Hepatocyte (in vitro differentiated cells): ENCODE data around the gene F12. TPM values are rescaled to one million over a fixed set of nuclear protein-coding genes. Genes with fewer than 3 reads are reported as not detected.
"Not testable (repeated sequence)": the region's sequence is repeated elsewhere in the genome, so short reads cannot be mapped to it uniquely, and the experiment has no call there.

Experiments
- DNase-seq: peaks from one replicate; pipeline ENCODE4 v3.0.0-alpha.2; 2016; ENCODE audit warnings: low spot score
- H2AFZ ChIP-seq: fragments of 200-600 bp; sonication (generic); 2 replicates; pipeline ENCODE4 v1.6.0; 2016; ENCODE audit warnings: antibody characterized with exemption, mild to moderate bottlenecking
- H3K27ac ChIP-seq: fragments of 200-600 bp; sonication (generic); 2 replicates; pipeline ENCODE4 v1.5.1; 2016; ENCODE audit warnings: mild to moderate bottlenecking
- H3K27me3 ChIP-seq: fragments of 200-600 bp; sonication (generic); 2 replicates; pipeline ENCODE4 v1.6.1; 2016
- H3K36me3 ChIP-seq: fragments of 200-600 bp; sonication (generic); replicated peaks from 2 replicates; pipeline ENCODE4 v1.5.1; 2016; ENCODE audit warnings: low read depth; ENCODE audit not compliant: insufficient read depth
- H3K4me1 ChIP-seq: fragments of 200-600 bp; sonication (generic); 2 replicates; pipeline ENCODE4 v1.5.1; 2016; ENCODE audit warnings: mild to moderate bottlenecking, moderate library complexity; ENCODE audit not compliant: insufficient read depth
- H3K4me2 ChIP-seq: fragments of 200-600 bp; sonication (generic); 2 replicates; pipeline ENCODE4 v1.6.0; 2016
- H3K4me3 ChIP-seq: fragments of 200-600 bp; sonication (generic); 2 replicates; pipeline ENCODE4 v1.5.1; 2016; ENCODE audit warnings: mild to moderate bottlenecking
- H3K79me2 ChIP-seq: fragments of 200-600 bp; sonication (generic); 2 replicates; pipeline ENCODE4 v1.6.0; 2017; ENCODE audit warnings: mild to moderate bottlenecking
- H3K9me2 ChIP-seq: fragments of 200-600 bp; sonication (generic); replicated peaks from 2 replicates; pipeline ENCODE4 v1.6.0; 2017; ENCODE audit warnings: mild to moderate bottlenecking; ENCODE audit not compliant: insufficient read depth
- H3K9me3 ChIP-seq: fragments of 200-600 bp; sonication (generic); 2 replicates; pipeline ENCODE4 v1.5.1; 2016; ENCODE audit warnings: low read depth, mild to moderate bottlenecking
- H4K20me1 ChIP-seq: fragments of 200-600 bp; sonication (generic); 2 replicates; pipeline ENCODE4 v1.6.0; 2016; ENCODE audit warnings: mild to moderate bottlenecking; ENCODE audit not compliant: insufficient read depth, poor library complexity, severe bottlenecking
- EZH2 ChIP-seq: fragments of 200-600 bp; sonication (generic); IDR thresholded peaks from 2 replicates; pipeline ENCODE4 v1.6.1; 2016; ENCODE audit warnings: antibody characterized with exemption, mild to moderate bottlenecking, borderline replicate concordance
- EZH2phosphoT487 ChIP-seq: fragments of 200-600 bp; sonication (generic); IDR thresholded peaks from one replicate; pipeline ENCODE4 v1.6.1; 2018; ENCODE audit warnings: antibody characterized with exemption, mild to moderate bottlenecking, low read depth, moderate library complexity; ENCODE audit not compliant: unreplicated experiment, severe bottlenecking
- WGBS: methylation state at CpG from one replicate; pipeline ENCODE4 v1.1.6; 2016; ENCODE audit warnings: low lambda C conversion rate; ENCODE audit errors: missing lambda C conversion rate; 5-methylcytosine and 5-hydroxymethylcytosine counted together
- polyA plus RNA-seq: library from polyadenylated mRNA; unstranded; fragments of >200 nt; fragmentation: Nextera tagmentation; extraction: Ambion mirVana; gene quantifications from 2 replicates; pipeline ENCODE4 v1.2.1, GENCODE V29; 2016
- total RNA-seq: library from RNA; depleted of rRNA; stranded (reverse); fragments of >200 nt; gene quantifications from 2 replicates; pipeline ENCODE4 v1.2.3, GENCODE V29; 2014
- TF ChIP-seq, protein P1 (sequence below): fragments of 200-600 bp; sonication (generic); IDR thresholded peaks from 2 replicates; pipeline ENCODE4 v1.5.1; 2016; ENCODE audit warnings: antibody characterized with exemption, mild to moderate bottlenecking; ENCODE audit not compliant: poor library complexity

Gene F12
- total and polyA plus RNA-seq, 2 experiments from 2014 or later = 18.2 to 46.6 TPM

DNA sequence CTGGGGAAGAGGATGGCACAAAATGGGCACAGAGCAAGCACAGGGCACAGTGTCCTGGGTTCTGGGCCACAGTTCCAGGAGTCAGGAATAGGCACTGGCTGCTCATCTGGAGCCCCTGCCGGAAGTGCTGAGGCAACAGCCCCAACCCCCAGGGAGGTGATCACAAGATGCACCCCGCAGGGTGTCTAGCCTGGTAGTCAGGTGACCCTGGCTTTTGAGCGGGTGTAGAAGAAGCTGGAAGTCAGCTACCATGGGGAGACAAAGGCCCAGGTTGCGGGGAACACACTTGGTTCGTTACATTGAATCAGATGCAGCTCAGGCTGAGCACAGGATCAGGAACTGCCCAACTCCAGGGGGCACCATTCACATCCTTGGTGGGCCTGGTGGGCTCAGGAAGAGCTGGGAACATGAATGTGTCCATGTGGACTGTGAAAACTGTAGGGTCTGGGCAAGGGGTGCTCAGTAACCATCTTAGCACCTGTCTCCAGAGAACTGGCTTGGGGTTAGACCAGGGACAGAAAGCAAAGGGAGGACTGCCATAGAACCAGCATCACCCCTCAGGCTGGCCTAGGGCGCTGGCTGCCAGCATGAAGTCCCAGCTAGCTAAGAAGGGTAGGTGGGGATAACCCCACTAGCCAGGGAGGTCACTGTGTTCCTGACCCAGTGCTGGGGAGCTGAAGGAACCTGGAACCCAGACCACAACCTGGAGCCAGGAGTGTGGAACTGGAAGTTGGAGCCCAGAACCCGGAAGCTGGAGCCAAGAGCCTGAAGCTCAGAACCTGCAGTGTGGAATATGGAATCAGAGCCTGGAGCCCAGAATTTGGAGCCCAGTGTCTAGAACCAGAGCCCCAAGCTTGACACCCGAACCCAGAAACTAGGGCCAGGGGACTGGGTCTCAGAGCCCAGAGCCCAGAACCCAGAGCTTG is 31.2 kb downstream of the F12 start:
- no peak for DNase-seq
- Histone ChIP-seq H4K20me1 (no peaks in the 10 kb centered on the region), H3K4me1 (peaks cover 13% of the 10 kb centered on the region), H2AFZ (no peak overlapping the region), H3K36me3 (no peaks in the 10 kb centered on the region), H3K4me3 (no peak overlapping the region), H3K79me2 (no peaks in the 10 kb centered on the region), H3K27ac (peak overlapping the region; percentile 88), H3K4me2 (peak overlapping the region; percentile 41), H3K9me3 (no peaks in the 10 kb centered on the region), H3K9me2 (no peaks in the 10 kb centered on the region), H3K27me3 (no peaks in the 10 kb centered on the region)
- TF ChIP-seq EZH2 (no peak), EZH2phosphoT487 (no peak)
- TF ChIP-seq, protein P1, sequence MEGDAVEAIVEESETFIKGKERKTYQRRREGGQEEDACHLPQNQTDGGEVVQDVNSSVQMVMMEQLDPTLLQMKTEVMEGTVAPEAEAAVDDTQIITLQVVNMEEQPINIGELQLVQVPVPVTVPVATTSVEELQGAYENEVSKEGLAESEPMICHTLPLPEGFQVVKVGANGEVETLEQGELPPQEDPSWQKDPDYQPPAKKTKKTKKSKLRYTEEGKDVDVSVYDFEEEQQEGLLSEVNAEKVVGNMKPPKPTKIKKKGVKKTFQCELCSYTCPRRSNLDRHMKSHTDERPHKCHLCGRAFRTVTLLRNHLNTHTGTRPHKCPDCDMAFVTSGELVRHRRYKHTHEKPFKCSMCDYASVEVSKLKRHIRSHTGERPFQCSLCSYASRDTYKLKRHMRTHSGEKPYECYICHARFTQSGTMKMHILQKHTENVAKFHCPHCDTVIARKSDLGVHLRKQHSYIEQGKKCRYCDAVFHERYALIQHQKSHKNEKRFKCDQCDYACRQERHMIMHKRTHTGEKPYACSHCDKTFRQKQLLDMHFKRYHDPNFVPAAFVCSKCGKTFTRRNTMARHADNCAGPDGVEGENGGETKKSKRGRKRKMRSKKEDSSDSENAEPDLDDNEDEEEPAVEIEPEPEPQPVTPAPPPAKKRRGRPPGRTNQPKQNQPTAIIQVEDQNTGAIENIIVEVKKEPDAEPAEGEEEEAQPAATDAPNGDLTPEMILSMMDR = no peak
- WGBS = 86% methylated on average over 8 of the region's 8 CpGs

GRCh38 chr5:177376107-177376506 is 33.3 kb downstream of the F12 start:
- H2AFZ ChIP-seq = no peak overlapping the region
- no peak overlapping the region for H3K4me3 ChIP-seq
- no peaks in the 10 kb centered on the region for H3K36me3 ChIP-seq
- H3K27me3 ChIP-seq = no peaks in the 10 kb centered on the region
- DNase-seq = no peak
- H3K79me2 ChIP-seq = peaks cover 5% of the 10 kb centered on the region
- H3K4me1 ChIP-seq = peaks cover 13% of the 10 kb centered on the region
- H4K20me1 ChIP-seq = no peaks in the 10 kb centered on the region
- no peaks in the 10 kb centered on the region for H3K9me2 ChIP-seq
- H3K27ac ChIP-seq = no peak overlapping the region
- H3K4me2 ChIP-seq = no peak overlapping the region
- no peak for TF ChIP-seq EZH2phosphoT487
- TF ChIP-seq, protein P1 = no peak
- TF ChIP-seq EZH2 = no peak
- WGBS = 79% methylated on average over 11 of the region's 11 CpGs
- H3K9me3 ChIP-seq = no peaks in the 10 kb centered on the region

DNA sequence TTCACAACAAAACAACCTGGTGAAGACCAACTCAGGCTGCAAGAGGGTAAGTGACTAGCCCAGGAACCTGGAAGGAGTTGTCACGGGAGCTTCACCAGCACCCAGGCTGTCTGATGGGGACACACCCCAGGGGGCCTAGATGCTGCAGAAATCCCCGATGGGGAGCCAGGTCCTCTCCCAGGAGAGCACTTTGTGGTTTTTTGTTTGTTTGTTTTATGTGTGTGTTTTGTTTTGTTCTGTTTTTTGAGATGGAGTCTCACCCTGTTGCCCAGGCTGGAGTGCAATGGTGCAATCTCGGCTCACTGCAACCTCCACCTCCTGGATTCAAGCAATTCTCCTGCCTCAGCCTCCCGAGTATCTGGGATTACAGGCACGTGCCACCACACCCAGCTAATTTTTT is 33.8 kb downstream of the F12 start:
- H3K9me3 ChIP-seq, H3K36me3 ChIP-seq, H3K27ac ChIP-seq, H3K9me2 ChIP-seq, H3K4me2 ChIP-seq, H3K27me3 ChIP-seq, DNase-seq, H3K79me2 ChIP-seq, H3K4me3 ChIP-seq, H2AFZ ChIP-seq, H4K20me1 ChIP-seq: not testable (repeated sequence)
- H3K4me1 ChIP-seq = peaks cover 13% of the 10 kb centered on the region
- 83% methylated on average over 5 of the region's 5 CpGs for WGBS

GRCh38 chr5:177374211-177374610 is 35.2 kb downstream of the F12 start:
- H3K36me3 ChIP-seq = no peaks in the 10 kb centered on the region
- H3K9me2 ChIP-seq = no peaks in the 10 kb centered on the region
- 66% methylated on average over 5 of the region's 5 CpGs for WGBS
- H3K4me2 ChIP-seq = no peak overlapping the region
- no peaks in the 10 kb centered on the region for H3K27me3 ChIP-seq
- no peaks in the 10 kb centered on the region for H4K20me1 ChIP-seq
- no peak for DNase-seq
- no peak overlapping the region for H3K4me3 ChIP-seq
- peaks cover 5% of the 10 kb centered on the region for H3K79me2 ChIP-seq
- TF ChIP-seq EZH2phosphoT487 (no peak), EZH2 (no peak)
- TF ChIP-seq, protein P1 = no peak
- H3K9me3 ChIP-seq = no peaks in the 10 kb centered on the region
- H2AFZ ChIP-seq = no peak overlapping the region
- peaks cover 12% of the 10 kb centered on the region for H3K4me1 ChIP-seq
- no peak overlapping the region for H3K27ac ChIP-seq
